GM12878 (cell line): Measurements from ENCODE around the gene MYL6B. TPM values are rescaled to one million over a fixed set of nuclear protein-coding genes. Genes with fewer than 3 reads are reported as not detected.

Source experiments
- DPF2 ChIP-seq: fragments of 450-650 bp; IDR thresholded peaks from 2 replicates; pipeline ENCODE4 v1.6.1; 2017; ENCODE audit warnings: mild to moderate bottlenecking
- FOS ChIP-seq: IDR thresholded peaks from 3 replicates; pipeline ENCODE4 v1.6.1; 2011; ENCODE audit warnings: borderline replicate concordance; ENCODE audit not compliant: insufficient read length; ENCODE audit errors: extremely low read depth
- MEF2A ChIP-seq: IDR thresholded peaks from 2 replicates; pipeline ENCODE4 v1.6.1; 2011; ENCODE audit warnings: low read depth, mild to moderate bottlenecking, low read length, moderate library complexity; ENCODE audit not compliant: insufficient read depth
- MXI1 ChIP-seq: fragments of 150-350 bp; IDR thresholded peaks from 2 replicates; pipeline ENCODE4 v1.6.1; 2011; ENCODE audit warnings: low read depth, mild to moderate bottlenecking, inconsistent platforms, low read length, improper control_type of control experiment
- MYC ChIP-seq: IDR thresholded peaks from 2 replicates; pipeline ENCODE4 v1.6.1; 2011; ENCODE audit warnings: mild to moderate bottlenecking, low read length, moderate library complexity, inconsistent platforms; ENCODE audit not compliant: insufficient read depth, insufficient replicate concordance, insufficient read length, severe bottlenecking
- TCF7 ChIP-seq: IDR thresholded peaks from 2 replicates; pipeline ENCODE4 v1.6.1; 2014; ENCODE audit warnings: antibody characterized with exemption, borderline replicate concordance
- ZNF217 ChIP-seq: fragments of 450-650 bp; IDR thresholded peaks from 2 replicates; pipeline ENCODE4 v1.6.1; 2017; ENCODE audit warnings: antibody characterized with exemption, mild to moderate bottlenecking
- polyA plus RNA-seq, 11 experiments: library from polyadenylated mRNA; depleted of rRNA in 4 of 11; unstranded in 6 of 11; stranded (reverse) in 5 of 11; fragments of >200 nt; fragmentation: Nextera tagmentation in 4 of 11; fragmentation: Illumina TruSeq in 1 of 11; extraction: Ambion mirVana in 4 of 11; extraction: Trizol in 1 of 11; gene quantifications; 1 replicate in 1 of 11; 2 replicates in 10 of 11; pipeline versions ENCODE4 v1.2.1 to v1.2.3, GENCODE V29; 2011 to 2016; ENCODE audit warnings: inconsistent platforms in 2 of 11, missing spikeins in 2 of 11, low read depth in 1 of 11
- total RNA-seq, 4 experiments: library from RNA; depleted of rRNA in 3 of 4; stranded (reverse); fragments of >200 nt in 3 of 4; fragmentation: Illumina TruSeq in 1 of 4; extraction: Trizol in 1 of 4; gene quantifications; 2 replicates each; pipeline versions ENCODE4 v1.2.1 to v1.2.3, GENCODE V29; 2013 to 2021
- TF ChIP-seq, protein P1 (sequence below): fragments of 450-650 bp; conservative IDR thresholded peaks from 2 replicates; pipeline ENCODE4 v1.6.1; 2017; ENCODE audit warnings: mild to moderate bottlenecking, moderate library complexity
- TF ChIP-seq, protein P2 (sequence below): IDR thresholded peaks from 2 replicates; pipeline ENCODE4 v1.6.1; 2012; ENCODE audit warnings: low read depth, low read length, improper control_type of control experiment
- TF ChIP-seq, protein P3 (sequence below): fragments of 150-350 bp; IDR thresholded peaks from 2 replicates; pipeline ENCODE4 v1.6.1; 2016; ENCODE audit warnings: low read depth, low read length
- TF ChIP-seq, protein P4 (sequence below), 3 experiments: IDR thresholded peaks in 2 of 3; conservative IDR thresholded peaks in 1 of 3; 2 replicates each; pipeline ENCODE4 v1.5.1; 2011; ENCODE audit warnings: low read depth in 3 of 3, low read length in 3 of 3, mild to moderate bottlenecking in 3 of 3, control low read depth in 2 of 3, moderate library complexity in 2 of 3, inconsistent platforms in 1 of 3, mixed read lengths in 1 of 3; ENCODE audit not compliant: control insufficient read depth in 2 of 3, insufficient read depth in 1 of 3; ENCODE audit errors: extremely low read depth in 1 of 3
- TF ChIP-seq, protein P5 (sequence below): IDR thresholded peaks from 2 replicates; pipeline ENCODE4 v1.6.1; 2012; ENCODE audit warnings: mild to moderate bottlenecking, low read depth, low read length
- TF ChIP-seq, protein P6 (sequence below): IDR thresholded peaks from 2 replicates; pipeline ENCODE4 v1.6.1; 2012; ENCODE audit warnings: low read length, inconsistent platforms

The MYL6B gene
- total and polyA plus RNA-seq, 10 of the 15 experiments (the other 5 are each of a cell fraction or from before 2014, with no cell fraction given): 75.5 to 153 (median 114) TPM

DNA sequence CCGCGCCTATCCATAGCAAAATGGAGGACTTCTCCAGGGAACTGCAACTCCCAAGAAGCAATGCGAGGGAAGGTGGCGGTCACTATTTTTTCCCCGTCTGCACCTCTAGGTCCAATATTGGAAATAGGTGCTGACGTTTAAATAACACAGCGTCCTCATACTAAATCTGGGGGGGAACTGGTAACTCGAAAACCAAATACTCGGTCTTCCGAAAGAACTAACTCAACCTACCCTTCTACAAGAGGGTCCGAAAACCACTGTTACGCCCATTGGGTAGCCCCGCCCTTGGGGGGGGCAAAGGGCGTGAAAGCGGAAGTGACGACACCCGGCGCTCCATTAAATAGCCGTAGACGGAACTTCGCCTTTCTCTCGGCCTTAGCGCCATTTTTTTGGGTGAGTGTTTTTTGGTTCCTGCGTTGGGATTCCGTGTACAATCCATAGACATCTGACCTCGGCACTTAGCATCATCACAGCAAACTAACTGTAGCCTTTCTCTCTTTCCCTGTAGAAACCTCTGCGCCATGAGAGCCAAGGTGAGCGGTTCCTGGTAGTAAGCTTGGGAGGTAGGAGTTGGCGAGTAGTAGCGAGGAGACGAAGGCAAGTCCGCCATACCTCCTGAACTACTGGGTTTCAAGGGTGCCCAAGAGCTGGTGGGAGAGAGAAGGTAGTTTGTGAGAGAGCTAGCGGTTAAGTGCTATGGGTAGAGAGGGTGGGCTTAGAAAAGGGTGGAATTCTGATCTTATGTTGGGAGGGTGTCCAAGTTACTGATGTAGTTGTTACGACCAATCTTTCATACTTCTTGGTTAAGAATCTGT, 35.9 kb upstream of the MYL6B start, which contains the start of gene RPL41 (continued):
- TF ChIP-seq, protein P1, sequence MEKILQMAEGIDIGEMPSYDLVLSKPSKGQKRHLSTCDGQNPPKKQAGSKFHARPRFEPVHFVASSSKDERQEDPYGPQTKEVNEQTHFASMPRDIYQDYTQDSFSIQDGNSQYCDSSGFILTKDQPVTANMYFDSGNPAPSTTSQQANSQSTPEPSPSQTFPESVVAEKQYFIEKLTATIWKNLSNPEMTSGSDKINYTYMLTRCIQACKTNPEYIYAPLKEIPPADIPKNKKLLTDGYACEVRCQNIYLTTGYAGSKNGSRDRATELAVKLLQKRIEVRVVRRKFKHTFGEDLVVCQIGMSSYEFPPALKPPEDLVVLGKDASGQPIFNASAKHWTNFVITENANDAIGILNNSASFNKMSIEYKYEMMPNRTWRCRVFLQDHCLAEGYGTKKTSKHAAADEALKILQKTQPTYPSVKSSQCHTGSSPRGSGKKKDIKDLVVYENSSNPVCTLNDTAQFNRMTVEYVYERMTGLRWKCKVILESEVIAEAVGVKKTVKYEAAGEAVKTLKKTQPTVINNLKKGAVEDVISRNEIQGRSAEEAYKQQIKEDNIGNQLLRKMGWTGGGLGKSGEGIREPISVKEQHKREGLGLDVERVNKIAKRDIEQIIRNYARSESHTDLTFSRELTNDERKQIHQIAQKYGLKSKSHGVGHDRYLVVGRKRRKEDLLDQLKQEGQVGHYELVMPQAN: peak; percentile 89; the same call in 1 of the 2 replicates
- TF ChIP-seq, protein P2, sequence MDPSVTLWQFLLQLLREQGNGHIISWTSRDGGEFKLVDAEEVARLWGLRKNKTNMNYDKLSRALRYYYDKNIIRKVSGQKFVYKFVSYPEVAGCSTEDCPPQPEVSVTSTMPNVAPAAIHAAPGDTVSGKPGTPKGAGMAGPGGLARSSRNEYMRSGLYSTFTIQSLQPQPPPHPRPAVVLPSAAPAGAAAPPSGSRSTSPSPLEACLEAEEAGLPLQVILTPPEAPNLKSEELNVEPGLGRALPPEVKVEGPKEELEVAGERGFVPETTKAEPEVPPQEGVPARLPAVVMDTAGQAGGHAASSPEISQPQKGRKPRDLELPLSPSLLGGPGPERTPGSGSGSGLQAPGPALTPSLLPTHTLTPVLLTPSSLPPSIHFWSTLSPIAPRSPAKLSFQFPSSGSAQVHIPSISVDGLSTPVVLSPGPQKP: peak; percentile 62
- TF ChIP-seq, protein P3, sequence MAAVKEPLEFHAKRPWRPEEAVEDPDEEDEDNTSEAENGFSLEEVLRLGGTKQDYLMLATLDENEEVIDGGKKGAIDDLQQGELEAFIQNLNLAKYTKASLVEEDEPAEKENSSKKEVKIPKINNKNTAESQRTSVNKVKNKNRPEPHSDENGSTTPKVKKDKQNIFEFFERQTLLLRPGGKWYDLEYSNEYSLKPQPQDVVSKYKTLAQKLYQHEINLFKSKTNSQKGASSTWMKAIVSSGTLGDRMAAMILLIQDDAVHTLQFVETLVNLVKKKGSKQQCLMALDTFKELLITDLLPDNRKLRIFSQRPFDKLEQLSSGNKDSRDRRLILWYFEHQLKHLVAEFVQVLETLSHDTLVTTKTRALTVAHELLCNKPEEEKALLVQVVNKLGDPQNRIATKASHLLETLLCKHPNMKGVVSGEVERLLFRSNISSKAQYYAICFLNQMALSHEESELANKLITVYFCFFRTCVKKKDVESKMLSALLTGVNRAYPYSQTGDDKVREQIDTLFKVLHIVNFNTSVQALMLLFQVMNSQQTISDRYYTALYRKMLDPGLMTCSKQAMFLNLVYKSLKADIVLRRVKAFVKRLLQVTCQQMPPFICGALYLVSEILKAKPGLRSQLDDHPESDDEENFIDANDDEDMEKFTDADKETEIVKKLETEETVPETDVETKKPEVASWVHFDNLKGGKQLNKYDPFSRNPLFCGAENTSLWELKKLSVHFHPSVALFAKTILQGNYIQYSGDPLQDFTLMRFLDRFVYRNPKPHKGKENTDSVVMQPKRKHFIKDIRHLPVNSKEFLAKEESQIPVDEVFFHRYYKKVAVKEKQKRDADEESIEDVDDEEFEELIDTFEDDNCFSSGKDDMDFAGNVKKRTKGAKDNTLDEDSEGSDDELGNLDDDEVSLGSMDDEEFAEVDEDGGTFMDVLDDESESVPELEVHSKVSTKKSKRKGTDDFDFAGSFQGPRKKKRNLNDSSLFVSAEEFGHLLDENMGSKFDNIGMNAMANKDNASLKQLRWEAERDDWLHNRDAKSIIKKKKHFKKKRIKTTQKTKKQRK: no peak
- TF ChIP-seq ZNF217 (no peak), MYC (peak; percentile 98), MEF2A (0 out of 2 replicates have a peak, but pooled peaks have one; percentile 30), DPF2 (peak; percentile 29; the same call in 1 of the 2 replicates), FOS (no peak), TCF7 (peak; percentile 65; the same call in 1 of the 2 replicates), MXI1 (peak; percentile 75; the same call in 1 of the 2 replicates)
- TF ChIP-seq, protein P4, sequence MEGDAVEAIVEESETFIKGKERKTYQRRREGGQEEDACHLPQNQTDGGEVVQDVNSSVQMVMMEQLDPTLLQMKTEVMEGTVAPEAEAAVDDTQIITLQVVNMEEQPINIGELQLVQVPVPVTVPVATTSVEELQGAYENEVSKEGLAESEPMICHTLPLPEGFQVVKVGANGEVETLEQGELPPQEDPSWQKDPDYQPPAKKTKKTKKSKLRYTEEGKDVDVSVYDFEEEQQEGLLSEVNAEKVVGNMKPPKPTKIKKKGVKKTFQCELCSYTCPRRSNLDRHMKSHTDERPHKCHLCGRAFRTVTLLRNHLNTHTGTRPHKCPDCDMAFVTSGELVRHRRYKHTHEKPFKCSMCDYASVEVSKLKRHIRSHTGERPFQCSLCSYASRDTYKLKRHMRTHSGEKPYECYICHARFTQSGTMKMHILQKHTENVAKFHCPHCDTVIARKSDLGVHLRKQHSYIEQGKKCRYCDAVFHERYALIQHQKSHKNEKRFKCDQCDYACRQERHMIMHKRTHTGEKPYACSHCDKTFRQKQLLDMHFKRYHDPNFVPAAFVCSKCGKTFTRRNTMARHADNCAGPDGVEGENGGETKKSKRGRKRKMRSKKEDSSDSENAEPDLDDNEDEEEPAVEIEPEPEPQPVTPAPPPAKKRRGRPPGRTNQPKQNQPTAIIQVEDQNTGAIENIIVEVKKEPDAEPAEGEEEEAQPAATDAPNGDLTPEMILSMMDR (IDR thresholded peaks at IDR 0.05 in 2 of 3, conservative IDR thresholded peaks at IDR 0.05 in 1 of 3; ENCODE audit: control insufficient read depth in 2 of 3, extremely low read depth in 1 of 3, insufficient read depth in 1 of 3, low read depth in 3 of 3, low read length in 3 of 3): peak in 1 of 3 experiments; percentile 11; a peak in 1 of 6 replicates
- TF ChIP-seq, protein P5, sequence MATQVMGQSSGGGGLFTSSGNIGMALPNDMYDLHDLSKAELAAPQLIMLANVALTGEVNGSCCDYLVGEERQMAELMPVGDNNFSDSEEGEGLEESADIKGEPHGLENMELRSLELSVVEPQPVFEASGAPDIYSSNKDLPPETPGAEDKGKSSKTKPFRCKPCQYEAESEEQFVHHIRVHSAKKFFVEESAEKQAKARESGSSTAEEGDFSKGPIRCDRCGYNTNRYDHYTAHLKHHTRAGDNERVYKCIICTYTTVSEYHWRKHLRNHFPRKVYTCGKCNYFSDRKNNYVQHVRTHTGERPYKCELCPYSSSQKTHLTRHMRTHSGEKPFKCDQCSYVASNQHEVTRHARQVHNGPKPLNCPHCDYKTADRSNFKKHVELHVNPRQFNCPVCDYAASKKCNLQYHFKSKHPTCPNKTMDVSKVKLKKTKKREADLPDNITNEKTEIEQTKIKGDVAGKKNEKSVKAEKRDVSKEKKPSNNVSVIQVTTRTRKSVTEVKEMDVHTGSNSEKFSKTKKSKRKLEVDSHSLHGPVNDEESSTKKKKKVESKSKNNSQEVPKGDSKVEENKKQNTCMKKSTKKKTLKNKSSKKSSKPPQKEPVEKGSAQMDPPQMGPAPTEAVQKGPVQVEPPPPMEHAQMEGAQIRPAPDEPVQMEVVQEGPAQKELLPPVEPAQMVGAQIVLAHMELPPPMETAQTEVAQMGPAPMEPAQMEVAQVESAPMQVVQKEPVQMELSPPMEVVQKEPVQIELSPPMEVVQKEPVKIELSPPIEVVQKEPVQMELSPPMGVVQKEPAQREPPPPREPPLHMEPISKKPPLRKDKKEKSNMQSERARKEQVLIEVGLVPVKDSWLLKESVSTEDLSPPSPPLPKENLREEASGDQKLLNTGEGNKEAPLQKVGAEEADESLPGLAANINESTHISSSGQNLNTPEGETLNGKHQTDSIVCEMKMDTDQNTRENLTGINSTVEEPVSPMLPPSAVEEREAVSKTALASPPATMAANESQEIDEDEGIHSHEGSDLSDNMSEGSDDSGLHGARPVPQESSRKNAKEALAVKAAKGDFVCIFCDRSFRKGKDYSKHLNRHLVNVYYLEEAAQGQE: no peak
- TF ChIP-seq, protein P6, sequence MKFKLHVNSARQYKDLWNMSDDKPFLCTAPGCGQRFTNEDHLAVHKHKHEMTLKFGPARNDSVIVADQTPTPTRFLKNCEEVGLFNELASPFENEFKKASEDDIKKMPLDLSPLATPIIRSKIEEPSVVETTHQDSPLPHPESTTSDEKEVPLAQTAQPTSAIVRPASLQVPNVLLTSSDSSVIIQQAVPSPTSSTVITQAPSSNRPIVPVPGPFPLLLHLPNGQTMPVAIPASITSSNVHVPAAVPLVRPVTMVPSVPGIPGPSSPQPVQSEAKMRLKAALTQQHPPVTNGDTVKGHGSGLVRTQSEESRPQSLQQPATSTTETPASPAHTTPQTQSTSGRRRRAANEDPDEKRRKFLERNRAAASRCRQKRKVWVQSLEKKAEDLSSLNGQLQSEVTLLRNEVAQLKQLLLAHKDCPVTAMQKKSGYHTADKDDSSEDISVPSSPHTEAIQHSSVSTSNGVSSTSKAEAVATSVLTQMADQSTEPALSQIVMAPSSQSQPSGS: peak; percentile 67
